Cortex of kidney (tissue), 1 donor: Measurements from ENCODE around the gene ARHGEF16.

Experiments used
- DNase-seq: peaks from one replicate; lab custom pipeline; 2025; lab: John Stamatoyannopoulos, UW

ARHGEF16 gene

DNA sequence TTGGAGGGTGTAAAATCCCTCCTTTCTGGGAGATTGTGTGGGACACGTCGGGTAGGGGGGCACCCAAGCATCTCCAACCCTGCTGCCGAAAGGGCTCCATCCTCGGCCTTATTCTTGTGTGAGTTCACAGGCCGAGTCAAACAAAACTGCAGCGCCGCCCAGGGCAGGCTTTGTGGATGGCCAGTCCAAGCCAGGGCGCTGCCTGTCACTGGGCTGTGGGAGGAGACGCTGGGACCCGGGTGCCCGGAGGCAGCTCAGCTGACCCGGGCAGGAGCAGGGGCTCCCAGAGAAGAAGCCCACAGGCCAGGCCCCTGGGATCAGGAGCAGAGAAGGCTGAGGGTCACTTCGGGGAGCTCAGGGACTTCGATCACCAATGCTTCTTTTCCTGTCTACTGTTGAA is 31.8 kb upstream of the ARHGEF16 start:
- no peak for DNase-seq

- no peak for DNase-seq
Measured at GRCh38 chr1:3423245-3423829, 31.1 kb upstream of the ARHGEF16 start.

DNA sequence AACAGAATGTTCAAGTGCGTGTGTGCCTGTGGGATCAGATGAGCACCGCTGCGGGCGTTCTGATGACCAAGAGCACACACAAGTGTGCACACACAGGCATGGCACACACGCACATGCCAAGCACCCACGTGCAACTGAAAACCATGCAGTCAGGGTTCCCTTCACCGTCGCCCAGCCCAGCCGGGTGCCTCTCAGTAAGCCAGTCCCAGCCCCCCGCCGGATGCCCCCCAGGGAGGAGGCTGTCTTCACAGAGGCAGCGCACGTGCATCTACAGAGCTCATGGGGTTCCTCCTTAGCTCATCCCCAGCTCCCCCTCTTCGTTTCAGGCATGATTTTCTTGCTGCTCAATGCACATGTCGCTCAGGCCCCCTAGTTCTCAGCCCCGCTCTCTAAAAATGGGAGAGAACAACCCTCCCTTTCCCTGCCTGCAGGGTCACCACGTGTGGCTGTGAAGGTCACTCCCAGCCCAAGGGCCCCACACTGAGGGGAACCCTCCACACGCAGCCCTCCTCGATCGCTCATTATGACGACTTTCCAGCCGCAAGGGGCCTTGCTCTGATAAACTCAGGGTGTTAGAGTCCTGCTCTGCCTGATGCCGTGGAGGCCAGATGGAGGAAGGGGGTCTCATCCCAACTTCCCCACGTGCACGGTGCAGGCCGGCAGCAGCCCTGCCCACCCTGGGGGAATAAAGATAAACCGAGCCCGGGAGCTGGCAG is 30.4 kb upstream of the ARHGEF16 start:
- DNase-seq = no peak

- no peak for DNase-seq
Measured at GRCh38 chr1:3425486-3426215, 28.8 kb upstream of the ARHGEF16 start.

- DNase-seq = no peak
Measured at GRCh38 chr1:3426956-3427535, 27.4 kb upstream of the ARHGEF16 start.

DNA sequence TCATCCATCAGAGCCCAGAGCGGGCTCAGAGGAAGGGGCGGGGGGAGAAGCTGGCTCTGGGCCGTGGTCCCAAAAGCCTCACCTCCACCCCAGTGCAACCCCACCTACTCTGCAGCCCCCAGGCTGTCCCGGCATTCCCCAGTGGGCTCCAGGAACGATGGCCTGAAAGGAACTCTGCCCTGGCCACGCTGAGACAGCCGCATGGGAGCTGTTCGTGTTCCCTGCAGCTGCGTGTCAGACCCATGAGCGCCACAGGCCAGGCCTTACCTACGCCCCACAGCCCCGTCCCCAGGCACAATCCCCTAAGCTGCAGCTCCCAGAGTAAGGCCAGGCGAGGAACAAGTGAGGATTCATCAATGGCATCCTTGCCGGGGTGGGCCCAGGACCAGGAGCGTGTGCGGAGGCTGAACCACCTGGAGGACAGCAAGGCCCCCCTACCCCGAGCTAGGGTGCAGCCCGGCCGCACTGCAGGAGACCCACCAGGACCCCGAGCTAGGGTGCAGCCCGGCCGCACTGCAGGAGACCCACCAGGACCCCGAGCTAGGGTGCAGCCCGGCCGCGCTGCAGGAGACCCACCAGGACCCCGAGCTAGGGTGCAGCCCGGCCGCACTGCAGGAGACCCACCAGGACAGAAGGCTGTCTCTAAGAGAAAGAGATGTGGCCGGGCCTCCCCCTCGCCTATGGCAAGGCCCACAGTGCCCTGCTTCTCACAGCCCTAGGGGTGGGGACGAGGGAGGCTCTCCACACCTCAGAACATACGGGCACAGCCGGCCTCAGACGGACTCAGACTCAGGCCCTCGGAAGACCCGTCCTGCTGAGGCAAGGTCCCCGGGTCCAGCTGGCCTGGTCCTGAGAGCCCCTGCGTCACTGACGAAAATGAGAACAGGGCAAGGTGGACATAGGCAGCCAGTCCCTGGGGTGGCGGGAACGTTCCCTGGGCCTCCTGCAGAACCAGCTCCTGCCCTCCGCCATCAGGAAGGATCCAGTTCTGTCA is 26.5 kb upstream of the ARHGEF16 start:
- DNase-seq = no peak

DNA sequence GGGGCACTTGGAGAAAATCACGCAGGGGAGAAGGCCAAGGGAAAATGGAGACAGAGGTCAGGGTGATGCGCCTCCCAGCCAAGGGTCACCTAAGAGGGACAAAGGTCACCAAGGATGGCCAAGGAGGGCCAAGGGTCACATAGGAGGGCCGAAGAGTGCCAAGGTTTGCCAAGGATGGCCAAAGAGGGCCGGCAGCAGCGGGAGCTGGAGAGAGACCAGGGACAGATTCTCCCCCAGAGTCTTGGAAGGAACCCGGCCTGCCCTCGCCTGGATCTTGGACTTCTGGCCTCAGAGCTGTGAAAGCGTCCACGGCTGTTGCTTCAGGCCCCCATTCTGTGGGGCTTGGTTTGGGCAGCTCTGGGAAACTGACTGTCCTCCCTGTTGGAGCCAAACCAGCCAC is 25.6 kb upstream of the ARHGEF16 start:
- DNase-seq = no peak

- DNase-seq = no peak
Measured at GRCh38 chr1:3429320-3429719, 25.1 kb upstream of the ARHGEF16 start.

DNA sequence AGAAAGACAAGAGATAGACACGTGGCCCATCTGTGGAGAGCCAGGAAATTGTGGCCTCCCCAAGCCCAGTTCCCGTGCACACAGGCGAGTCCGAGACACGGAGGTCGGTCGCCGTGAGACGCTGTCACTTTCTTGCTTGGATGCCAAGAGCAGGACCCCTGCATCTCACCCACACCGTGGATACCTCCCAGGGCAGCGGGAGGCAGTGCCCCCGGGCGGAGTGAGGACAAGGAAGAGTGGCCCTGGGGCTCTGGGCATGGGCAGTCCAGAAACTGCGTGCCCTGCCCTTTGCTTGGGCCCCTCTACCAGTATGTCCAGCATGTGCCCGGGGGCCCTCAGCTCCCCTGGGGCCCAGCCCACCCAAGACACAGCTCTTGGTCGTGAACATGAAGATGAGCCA is 24.7 kb upstream of the ARHGEF16 start:
- no peak for DNase-seq

DNA sequence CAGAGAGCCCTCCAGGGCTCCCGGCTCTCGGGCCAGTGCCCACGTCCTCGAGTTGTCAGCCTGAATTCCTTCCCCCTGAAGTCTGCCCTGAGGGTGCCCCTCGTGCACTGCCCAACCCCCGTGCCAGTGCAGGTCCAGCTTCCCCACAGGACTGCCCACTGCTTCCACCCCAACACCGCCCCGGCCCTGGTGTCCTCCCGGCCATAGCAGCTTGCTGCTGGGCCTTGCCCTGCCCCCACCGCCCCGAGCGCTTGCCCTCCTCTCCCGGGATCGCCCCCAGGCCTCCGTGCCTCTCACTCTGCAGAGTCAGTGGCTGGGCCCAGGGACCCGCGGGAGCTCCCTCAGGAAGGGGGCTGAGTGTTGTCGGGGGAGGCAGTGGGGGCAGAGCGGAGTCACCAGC is 24.1 kb upstream of the ARHGEF16 start:
- no peak for DNase-seq

DNA sequence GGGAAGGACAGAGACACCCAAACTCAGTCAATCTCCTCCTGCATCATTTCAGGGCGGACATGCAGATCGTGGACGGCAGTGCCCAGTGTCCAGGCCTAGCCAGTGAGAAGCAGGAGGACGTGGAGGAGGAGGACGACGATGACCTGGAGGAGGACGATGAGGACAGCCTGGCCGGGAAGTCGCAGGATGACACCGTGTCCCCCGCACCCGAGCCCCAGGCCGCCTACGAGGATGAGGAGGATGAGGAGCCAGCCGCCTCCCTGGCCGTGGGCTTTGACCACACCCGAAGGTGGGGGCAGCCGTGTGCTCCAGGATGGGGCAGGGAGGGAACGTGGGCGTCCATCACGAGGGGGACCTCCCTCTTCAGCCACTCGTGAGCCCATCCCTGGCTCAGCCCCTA is 23.6 kb upstream of the ARHGEF16 start:
- no peak for DNase-seq

GRCh38 chr1:3431266-3431665 is 23.2 kb upstream of the ARHGEF16 start:
- no peak for DNase-seq

DNA sequence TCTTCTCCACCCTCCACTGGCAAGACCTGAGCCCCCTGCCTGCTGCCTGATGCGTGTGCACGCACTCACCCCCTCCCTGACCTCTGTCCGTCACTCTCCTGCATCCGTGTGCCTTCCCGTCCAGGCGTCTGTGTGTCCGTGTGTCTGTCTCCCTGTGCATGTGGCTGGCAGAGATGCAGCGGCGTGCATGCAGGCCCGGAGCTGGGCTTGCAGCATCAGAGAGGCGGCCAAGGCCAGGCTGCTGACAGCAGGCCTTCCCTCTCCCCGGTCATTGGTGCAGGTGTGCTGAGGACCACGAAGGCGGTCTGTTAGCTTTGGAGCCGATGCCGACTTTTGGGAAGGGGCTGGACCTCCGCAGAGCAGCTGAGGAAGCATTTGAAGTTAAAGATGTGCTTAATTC is 22.8 kb upstream of the ARHGEF16 start:
- DNase-seq = no peak

- no peak for DNase-seq
Measured at GRCh38 chr1:3432306-3432705, 22.2 kb upstream of the ARHGEF16 start.

- DNase-seq = no peak
Measured at GRCh38 chr1:3433076-3433475, 21.4 kb upstream of the ARHGEF16 start.

GRCh38 chr1:3433596-3434320 is 20.7 kb upstream of the ARHGEF16 start:
- DNase-seq = no peak

- no peak for DNase-seq
Measured at GRCh38 chr1:3434406-3435110, 19.9 kb upstream of the ARHGEF16 start.

DNA sequence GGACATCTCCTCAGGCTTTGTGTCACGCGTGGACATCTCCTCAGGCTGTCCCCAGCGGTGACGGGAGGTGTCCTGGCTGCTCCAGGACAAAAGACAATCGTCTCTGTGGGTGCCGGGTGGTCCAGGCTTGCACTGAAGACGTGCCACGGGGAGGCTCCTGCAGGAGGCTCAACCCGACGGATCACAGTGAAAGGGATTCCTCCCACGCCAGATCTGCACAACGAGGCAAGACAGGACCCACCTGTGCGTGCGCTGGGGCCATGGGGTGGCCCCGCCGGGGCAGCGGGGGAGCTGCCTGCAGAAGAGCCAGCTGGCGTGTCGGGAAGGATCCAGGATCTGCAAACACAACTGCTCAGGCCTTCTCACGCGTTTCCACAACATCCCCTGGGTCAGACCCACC is 18.8 kb upstream of the ARHGEF16 start:
- no peak for DNase-seq

DNA sequence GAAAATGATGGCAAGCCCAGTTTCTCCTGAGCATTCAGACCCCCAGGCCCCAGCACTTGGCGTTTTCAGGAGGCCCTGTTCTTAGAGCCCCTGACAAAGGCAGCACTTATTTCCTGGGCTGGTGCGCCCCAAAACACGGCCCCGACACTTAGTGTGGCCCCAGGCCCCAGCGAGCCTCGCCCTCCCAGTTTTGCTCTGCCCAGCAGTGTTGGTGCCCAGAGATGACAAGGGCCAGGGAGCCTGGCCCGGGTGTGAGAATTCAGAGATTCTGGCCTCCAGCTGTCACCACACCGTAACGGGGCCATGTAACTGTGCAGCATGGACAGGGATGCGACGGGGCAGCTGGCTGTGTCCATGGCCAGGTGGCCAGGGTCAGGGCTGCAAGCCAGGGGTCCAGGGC is 18.0 kb upstream of the ARHGEF16 start:
- no peak for DNase-seq

DNA sequence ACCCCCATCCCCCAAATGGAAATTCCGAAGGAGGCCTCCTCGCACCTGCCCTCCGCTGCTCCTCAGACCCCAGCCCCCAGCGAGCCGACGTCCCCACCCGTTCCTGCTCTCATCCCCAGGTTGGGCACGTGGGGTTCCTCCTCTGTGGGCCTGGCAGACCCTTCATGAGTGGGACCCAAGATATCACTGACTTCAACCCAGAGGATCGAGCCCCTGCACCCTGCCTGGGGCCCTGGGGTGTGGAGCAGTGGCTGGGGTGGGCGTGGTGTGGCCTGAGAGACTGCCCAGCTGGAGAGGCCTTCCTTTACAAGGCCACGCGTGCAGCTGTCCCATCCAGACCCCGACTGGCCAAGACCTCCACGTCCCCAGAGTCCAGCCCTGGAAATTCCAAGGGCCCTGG is 17.6 kb upstream of the ARHGEF16 start:
- no peak for DNase-seq
